Measurements from ENCODE around the gene RPS5.

- TF ChIP-seq EZH2 (IDR thresholded peaks at IDR 0.05; ENCODE audit: low read length, missing control alignments), result no peak
- no peak for TF ChIP-seq CTCF (conservative IDR thresholded peaks at IDR 0.05 in 1 of 2, IDR thresholded peaks at IDR 0.05 in 1 of 2; ENCODE audit: low read depth in 1 of 2, low read length in 2 of 2)
Measured at GRCh38 chr19:58346961-58347929, 39.8 kb upstream of the RPS5 start.

All from fibroblast of lung (primary cell).